SK-N-SH (cell line): ENCODE data around the gene GLIS1. TPM values are rescaled to one million over a fixed set of nuclear protein-coding genes. Genes with fewer than 3 reads are reported as not detected.

Experiments
- CTCF ChIA-PET: fragments of 300-600, 350-600 bp; formaldehyde crosslinking; extraction: SDS; loops from one replicate; lab custom pipeline; 2021; lab: Yijun Ruan, JAX
- POLR2A ChIA-PET: fragments of 350-600 bp; sonication (Branson Sonifier 250); formaldehyde crosslinking; extraction: SDS; loops from one replicate; lab custom pipeline; 2020; ENCODE audit warnings: antibody characterized with exemption, inconsistent platforms; lab: Yijun Ruan, JAX
- DNase-seq: peaks from one replicate; pipeline ENCODE4 v3.0.0; 2012
- H2AFZ ChIP-seq: fragments of 200-600 bp; sonication (generic); 2 replicates; pipeline ENCODE4 v1.8.1; 2016; ENCODE audit warnings: antibody characterized with exemption, mild to moderate bottlenecking, low read depth
- H3F3A ChIP-seq: fragments of 200-600 bp; sonication (generic); replicated peaks from 2 replicates; pipeline ENCODE3; 2016; ENCODE audit warnings: antibody characterized with exemption, mild to moderate bottlenecking; ENCODE audit not compliant: insufficient read depth
- H3K27ac ChIP-seq, 2 experiments: fragments of 200-500 bp in 1 of 2; fragments of 200-600 bp in 1 of 2; sonication (Bioruptor generic) in 1 of 2; sonication (generic), shearing (Covaris generic) in 1 of 2; 2 replicates each; pipeline versions ENCODE4 v1.5.1 to v1.6.1; 2014 to 2016; ENCODE audit warnings: low read depth in 2 of 2, inconsistent platforms in 1 of 2, low read length in 1 of 2, mild to moderate bottlenecking in 1 of 2, mixed read lengths in 1 of 2
- H3K27me3 ChIP-seq: fragments of 200-600 bp; sonication (generic), shearing (Covaris generic); 2 replicates; pipeline ENCODE4 v1.6.1; 2016; ENCODE audit warnings: mixed run types; ENCODE audit not compliant: insufficient read depth
- H3K36me3 ChIP-seq, 2 experiments: fragments of 200-500 bp in 1 of 2; fragments of 200-600 bp in 1 of 2; sonication (Bioruptor generic) in 1 of 2; sonication (generic) in 1 of 2; replicated peaks in 1 of 2; 2 replicates each; pipeline versions ENCODE3 to v1.5.1; 2014 to 2016; ENCODE audit warnings: low read length in 1 of 2, mild to moderate bottlenecking in 1 of 2; ENCODE audit not compliant: insufficient read depth in 2 of 2, control insufficient read depth in 1 of 2
- H3K4me1 ChIP-seq, 2 experiments: fragments of 200-500 bp in 1 of 2; fragments of 200-600 bp in 1 of 2; sonication (Bioruptor generic) in 1 of 2; sonication (generic), shearing (Covaris generic) in 1 of 2; 2 replicates each; pipeline versions ENCODE4 v1.5.1 to v1.6.1; 2014 to 2016; ENCODE audit warnings: low read depth in 1 of 2, low read length in 1 of 2, mixed run types in 1 of 2; ENCODE audit not compliant: insufficient read depth in 2 of 2, control insufficient read depth in 1 of 2
- H3K4me2 ChIP-seq: fragments of 200-600 bp; sonication (generic), shearing (Covaris generic); 2 replicates; pipeline ENCODE4 v1.6.1; 2017; ENCODE audit warnings: mixed run types
- H3K4me3 ChIP-seq, 2 experiments: fragments of 200-500 bp in 1 of 2; fragments of 200-600 bp in 1 of 2; sonication (Bioruptor generic) in 1 of 2; sonication (generic), shearing (Covaris generic) in 1 of 2; 2 replicates each; pipeline versions ENCODE4 v1.5.1 to v1.8.1; 2014 to 2016; ENCODE audit warnings: low read depth in 2 of 2, inconsistent platforms in 1 of 2, low read length in 1 of 2, mild to moderate bottlenecking in 1 of 2, mixed read lengths in 1 of 2, moderate library complexity in 1 of 2
- H3K79me2 ChIP-seq: fragments of 200-600 bp; sonication (generic); 2 replicates; pipeline ENCODE4 v1.8.1; 2017; ENCODE audit warnings: mild to moderate bottlenecking; ENCODE audit not compliant: insufficient read depth
- H3K9ac ChIP-seq: fragments of 200-600 bp; sonication (generic); 2 replicates; pipeline ENCODE4 v1.6.1; 2017; ENCODE audit warnings: mixed run types
- H3K9me2 ChIP-seq: fragments of 200-600 bp; sonication (generic); 2 replicates; pipeline ENCODE4 v1.6.1; 2017; ENCODE audit warnings: mixed run types
- H3K9me3 ChIP-seq: fragments of 200-600 bp; sonication (generic); 2 replicates; pipeline ENCODE4 v1.6.1; 2017; ENCODE audit warnings: mixed run types, mild to moderate bottlenecking, moderate library complexity
- H4K20me1 ChIP-seq: fragments of 200-600 bp; sonication (generic); 2 replicates; pipeline ENCODE4 v1.6.1; 2017; ENCODE audit warnings: mild to moderate bottlenecking, mixed run types; ENCODE audit not compliant: insufficient read depth
- EP300 ChIP-seq, 2 experiments: IDR thresholded peaks; 2 replicates each; pipeline versions ENCODE4 v1.4.0 to v1.6.1; 2012; ENCODE audit warnings: borderline replicate concordance in 1 of 2, low read depth in 1 of 2, low read length in 1 of 2
- FOXJ3 ChIP-seq: sonication (generic); formaldehyde crosslinking; IDR thresholded peaks from 2 replicates; pipeline ENCODE4 v1.5.1; 2020; ENCODE audit warnings: mild to moderate bottlenecking, missing genetic modification reagents
- GATA2 ChIP-seq: sonication (generic); formaldehyde crosslinking; IDR thresholded peaks from 2 replicates; pipeline ENCODE4 v1.5.0; 2020; ENCODE audit warnings: mild to moderate bottlenecking, missing genetic modification reagents
- NRF1 ChIP-seq: IDR thresholded peaks from 2 replicates; pipeline ENCODE4 v1.6.1; 2012; ENCODE audit warnings: low read depth, mild to moderate bottlenecking, low read length
- RCOR1 ChIP-seq: fragments of 150-350 bp; IDR thresholded peaks from 2 replicates; pipeline ENCODE4 v1.6.1; 2017; ENCODE audit warnings: antibody characterized with exemption, low read length
- YY1 ChIP-seq: IDR thresholded peaks from 2 replicates; pipeline ENCODE4 v1.4.0; 2012; ENCODE audit warnings: low read depth, mild to moderate bottlenecking
- WGBS: methylation state at CpG from one replicate; pipeline ENCODE4 v1.1.6; 2017; ENCODE audit warnings: low lambda C conversion rate; 5-methylcytosine and 5-hydroxymethylcytosine counted together
- polyA plus RNA-seq, 3 experiments: library from polyadenylated mRNA; depleted of rRNA; stranded (reverse); fragments of >200 nt; gene quantifications; 2 replicates each; pipeline ENCODE4 v1.2.3, GENCODE V29; 2012
- TF ChIP-seq, protein P1 (sequence below): IDR thresholded peaks from 2 replicates; pipeline ENCODE4 v1.4.0; 2012; ENCODE audit warnings: low read depth, borderline replicate concordance
- TF ChIP-seq, protein P2 (sequence below): IDR thresholded peaks from 2 replicates; pipeline ENCODE4 v1.4.0; 2012; ENCODE audit warnings: low read depth, borderline replicate concordance
- TF ChIP-seq, protein P3 (sequence below): fragments of 150-350 bp; IDR thresholded peaks from 2 replicates; pipeline ENCODE4 v1.6.1; 2017; ENCODE audit warnings: antibody characterized with exemption, low read length, low read depth, borderline replicate concordance

Gene GLIS1
- polyA plus RNA-seq, 1 of the 3 experiments (the other 2 are of a cell fraction): 0.13 TPM

DNA sequence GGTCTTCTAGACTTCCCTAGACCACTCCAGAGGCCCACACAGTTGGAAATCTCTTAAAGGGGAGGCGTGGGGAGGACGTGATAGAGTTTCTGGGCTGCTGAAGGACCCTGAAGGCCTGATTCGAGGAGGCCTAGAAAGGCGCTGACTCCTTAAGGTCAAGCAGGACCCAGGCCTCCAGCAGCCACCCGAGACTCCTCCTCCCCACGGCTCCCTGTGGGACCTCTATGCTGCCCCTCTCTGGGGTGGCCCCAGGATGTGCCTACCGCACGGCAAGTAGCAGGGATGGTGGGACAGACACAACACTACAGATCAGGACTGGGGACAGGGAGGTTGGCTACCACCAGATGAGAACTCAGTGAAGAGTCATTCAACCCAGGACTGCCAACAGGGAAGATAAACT is 77.5 kb downstream of the GLIS1 start:
- H3F3A ChIP-seq: no peaks in the 10 kb centered on the region
- POLR2A ChIA-PET: no interaction called here
- CTCF ChIA-PET: no interaction called here
- no peak overlapping the region for H3K4me2 ChIP-seq
- no peak overlapping the region for H3K27ac ChIP-seq
- no peaks in the 10 kb centered on the region for H3K9me2 ChIP-seq
- no peaks in the 10 kb centered on the region for H3K27me3 ChIP-seq
- no peak overlapping the region for H3K4me3 ChIP-seq
- no peak for DNase-seq
- H3K79me2 ChIP-seq: no peaks in the 10 kb centered on the region
- H3K4me1 ChIP-seq: peaks cover 0 to 5% of the 10 kb centered on the region in 2 experiments; a peak in 2 of 4 replicates
- no peak overlapping the region for H2AFZ ChIP-seq
- TF ChIP-seq FOXJ3 (CRISPR knock-in tag) (no peak), EP300 (IDR thresholded peaks at IDR 0.05; ENCODE audit: borderline replicate concordance in 1 of 2, low read depth in 1 of 2, low read length in 1 of 2) (no peak), RCOR1 (no peak), YY1 (no peak), GATA2 (no peak), NRF1 (no peak)
- TF ChIP-seq, protein P1, sequence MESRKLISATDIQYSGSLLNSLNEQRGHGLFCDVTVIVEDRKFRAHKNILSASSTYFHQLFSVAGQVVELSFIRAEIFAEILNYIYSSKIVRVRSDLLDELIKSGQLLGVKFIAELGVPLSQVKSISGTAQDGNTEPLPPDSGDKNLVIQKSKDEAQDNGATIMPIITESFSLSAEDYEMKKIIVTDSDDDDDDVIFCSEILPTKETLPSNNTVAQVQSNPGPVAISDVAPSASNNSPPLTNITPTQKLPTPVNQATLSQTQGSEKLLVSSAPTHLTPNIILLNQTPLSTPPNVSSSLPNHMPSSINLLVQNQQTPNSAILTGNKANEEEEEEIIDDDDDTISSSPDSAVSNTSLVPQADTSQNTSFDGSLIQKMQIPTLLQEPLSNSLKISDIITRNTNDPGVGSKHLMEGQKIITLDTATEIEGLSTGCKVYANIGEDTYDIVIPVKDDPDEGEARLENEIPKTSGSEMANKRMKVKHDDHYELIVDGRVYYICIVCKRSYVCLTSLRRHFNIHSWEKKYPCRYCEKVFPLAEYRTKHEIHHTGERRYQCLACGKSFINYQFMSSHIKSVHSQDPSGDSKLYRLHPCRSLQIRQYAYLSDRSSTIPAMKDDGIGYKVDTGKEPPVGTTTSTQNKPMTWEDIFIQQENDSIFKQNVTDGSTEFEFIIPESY: no peak
- TF ChIP-seq, protein P2, sequence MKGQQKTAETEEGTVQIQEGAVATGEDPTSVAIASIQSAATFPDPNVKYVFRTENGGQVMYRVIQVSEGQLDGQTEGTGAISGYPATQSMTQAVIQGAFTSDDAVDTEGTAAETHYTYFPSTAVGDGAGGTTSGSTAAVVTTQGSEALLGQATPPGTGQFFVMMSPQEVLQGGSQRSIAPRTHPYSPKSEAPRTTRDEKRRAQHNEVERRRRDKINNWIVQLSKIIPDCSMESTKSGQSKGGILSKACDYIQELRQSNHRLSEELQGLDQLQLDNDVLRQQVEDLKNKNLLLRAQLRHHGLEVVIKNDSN: no peak
- 61% methylated on average over 2 of the region's 8 CpGs for WGBS
- no peaks in the 10 kb centered on the region for H3K36me3 ChIP-seq
- H4K20me1 ChIP-seq: no peaks in the 10 kb centered on the region; the same call in 1 of the 2 replicates
- H3K9ac ChIP-seq: no peak overlapping the region
- H3K9me3 ChIP-seq: no peaks in the 10 kb centered on the region

DNA sequence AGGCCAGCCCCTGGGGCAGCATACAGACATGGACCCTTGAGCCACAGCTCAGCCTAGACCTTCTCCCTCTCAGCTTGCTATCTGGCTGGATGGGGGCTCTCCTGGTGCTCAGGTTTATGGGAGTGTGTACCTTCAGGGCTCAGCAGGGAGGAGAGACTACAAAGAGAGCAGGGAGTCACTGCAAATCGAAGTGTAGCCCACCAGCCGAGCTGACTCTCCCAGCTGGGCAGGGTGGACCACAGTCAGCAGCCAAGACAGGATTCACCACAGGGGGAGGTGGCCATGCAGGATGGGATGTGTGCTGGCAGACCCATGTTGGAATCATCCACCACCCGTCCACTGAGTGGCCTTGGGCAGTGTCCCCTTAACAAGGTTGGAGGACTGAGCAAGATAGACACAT is 78.3 kb downstream of the GLIS1 start:
- peaks cover 0 to 14% of the 10 kb centered on the region in 2 experiments; a peak in 2 of 4 replicates for H3K4me1 ChIP-seq
- ChIA-PET CTCF (interaction anchor here (0.6 to 1.3 kb wide), 3 partner anchors 13 to 227 kb away, joined by 3 to 7 read pairs (median 3); no protein-coding TSS in a partner anchor), POLR2A (no interaction called here)
- H2AFZ ChIP-seq: no peak overlapping the region
- no peak overlapping the region for H3K9ac ChIP-seq
- WGBS: 83% methylated on average over 1 of the region's 3 CpGs
- no peaks in the 10 kb centered on the region for H3F3A ChIP-seq
- no peaks in the 10 kb centered on the region for H3K9me3 ChIP-seq
- DNase-seq: no peak
- H3K4me2 ChIP-seq: no peak overlapping the region
- H3K27me3 ChIP-seq: no peaks in the 10 kb centered on the region
- TF ChIP-seq YY1: no peak
- TF ChIP-seq, protein P3, sequence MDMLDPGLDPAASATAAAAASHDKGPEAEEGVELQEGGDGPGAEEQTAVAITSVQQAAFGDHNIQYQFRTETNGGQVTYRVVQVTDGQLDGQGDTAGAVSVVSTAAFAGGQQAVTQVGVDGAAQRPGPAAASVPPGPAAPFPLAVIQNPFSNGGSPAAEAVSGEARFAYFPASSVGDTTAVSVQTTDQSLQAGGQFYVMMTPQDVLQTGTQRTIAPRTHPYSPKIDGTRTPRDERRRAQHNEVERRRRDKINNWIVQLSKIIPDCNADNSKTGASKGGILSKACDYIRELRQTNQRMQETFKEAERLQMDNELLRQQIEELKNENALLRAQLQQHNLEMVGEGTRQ: no peak
- H4K20me1 ChIP-seq: no peaks in the 10 kb centered on the region; the same call in 1 of the 2 replicates
- H3K27ac ChIP-seq: no peak overlapping the region
- H3K9me2 ChIP-seq: no peaks in the 10 kb centered on the region
- H3K4me3 ChIP-seq: no peak overlapping the region
- no peaks in the 10 kb centered on the region for H3K36me3 ChIP-seq
- no peaks in the 10 kb centered on the region for H3K79me2 ChIP-seq
